ENCODE measurements around the gene ASPM. TPM values are rescaled to one million over a fixed set of nuclear protein-coding genes. Genes with fewer than 3 reads are reported as not detected.
"Not testable (repeated sequence)": the region's sequence is repeated elsewhere in the genome, so short reads cannot be mapped to it uniquely, and the experiment has no call there.

Gene ASPM
- polyA plus RNA-seq, 4 donors: 22.0 to 25.9 (median 22.8) TPM

DNA sequence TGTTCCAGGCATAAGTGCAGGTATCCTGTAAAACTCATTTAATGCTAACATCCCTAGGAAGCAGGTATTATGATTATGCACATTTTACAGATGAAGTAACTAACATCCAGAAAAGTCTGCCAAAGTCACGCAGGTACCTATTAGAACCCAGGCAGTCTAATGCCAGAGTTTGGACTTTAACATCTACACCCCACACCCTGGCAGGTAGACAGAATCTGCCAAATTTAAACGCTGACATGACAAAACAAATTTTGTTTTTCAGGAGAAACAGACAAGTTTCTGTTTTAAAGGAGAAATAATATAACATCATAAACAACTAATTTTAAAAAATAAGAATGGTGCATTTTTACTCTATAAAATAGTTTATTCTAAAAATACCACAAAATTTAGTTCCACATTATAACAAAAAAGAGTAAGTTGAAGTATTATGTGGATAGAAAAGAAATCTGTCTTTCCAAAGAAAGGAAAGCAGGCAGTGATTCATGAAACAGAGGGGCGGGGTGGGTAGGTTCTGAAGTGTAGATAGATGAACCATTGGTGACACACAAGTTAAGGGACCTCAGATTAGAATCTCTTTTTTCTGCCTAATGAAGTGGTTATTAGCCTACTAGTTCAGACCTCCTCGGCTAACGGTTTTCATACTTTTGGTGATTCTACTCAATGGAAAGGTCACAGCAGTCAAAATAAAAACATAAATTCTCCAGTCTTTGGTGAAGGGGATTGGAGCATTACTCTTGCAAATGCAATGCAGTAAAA, 1.7 kb downstream of the ASPM start:
- no peak for DNase-seq (ENCODE audit: low read depth in 4 of 4, low spot score in 3 of 4)

DNA sequence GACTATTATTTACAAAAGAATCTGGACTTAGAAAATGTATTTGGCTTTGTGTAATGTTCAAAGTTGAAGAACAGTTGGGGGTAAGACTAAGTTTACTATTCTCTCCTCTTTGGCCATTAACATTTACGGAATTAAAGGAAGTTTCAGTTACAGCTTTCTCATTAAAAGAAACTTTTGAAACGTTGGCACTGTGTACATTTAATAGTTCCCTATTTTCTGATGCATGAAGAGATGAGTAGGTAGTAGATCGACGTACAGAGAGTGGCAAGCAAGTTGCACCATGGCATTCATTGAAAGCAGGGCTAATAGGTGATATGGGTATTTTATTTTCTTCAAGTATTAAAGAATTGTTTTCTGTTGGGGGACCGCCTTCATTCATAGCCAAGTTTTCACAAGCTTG, 3.2 kb downstream of the ASPM start:
- no peak for DNase-seq (ENCODE audit: low read depth in 4 of 4, low spot score in 3 of 4)

DNA sequence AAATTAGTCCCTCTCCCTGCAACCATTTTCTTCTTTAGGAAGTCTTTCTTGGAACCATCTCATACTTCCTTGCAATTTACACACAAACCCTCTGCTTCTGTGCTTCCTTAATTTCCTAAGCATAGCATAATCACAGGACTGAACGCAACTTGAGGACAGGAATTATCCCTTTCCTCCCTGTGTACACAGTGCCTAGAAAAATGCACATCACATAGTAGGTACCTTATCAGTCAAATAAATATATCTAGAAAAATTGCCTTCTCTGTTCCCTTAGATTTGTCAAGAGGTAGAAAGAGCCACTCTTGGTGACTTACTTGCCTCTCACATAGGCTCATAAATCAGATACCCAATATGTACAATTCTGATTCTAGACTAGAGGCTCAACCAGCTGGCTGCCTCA, 4.9 kb downstream of the ASPM start:
- DNase-seq (ENCODE audit: low read depth in 4 of 4, low spot score in 3 of 4): no peak

DNA sequence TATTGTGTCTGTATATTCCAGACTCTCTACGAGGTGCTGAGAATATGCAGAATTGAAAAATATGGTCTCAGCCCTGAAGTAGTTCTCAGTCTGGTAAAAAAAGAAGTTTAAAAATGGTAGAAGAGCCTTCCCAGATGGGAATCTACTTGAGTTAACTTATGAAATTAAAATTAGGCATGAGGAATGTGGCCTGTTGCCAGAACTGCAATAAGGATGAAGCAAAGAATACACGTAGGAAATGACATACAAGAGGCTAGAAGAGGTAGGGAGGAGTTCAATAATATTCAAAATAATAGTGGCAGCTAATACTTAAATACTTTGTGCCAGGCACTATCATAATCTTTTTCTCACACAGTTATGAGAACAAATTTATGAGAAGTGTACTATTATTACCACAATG, 6.3 kb downstream of the ASPM start:
- DNase-seq (ENCODE audit: low read depth in 4 of 4, low spot score in 3 of 4): no peak

DNA sequence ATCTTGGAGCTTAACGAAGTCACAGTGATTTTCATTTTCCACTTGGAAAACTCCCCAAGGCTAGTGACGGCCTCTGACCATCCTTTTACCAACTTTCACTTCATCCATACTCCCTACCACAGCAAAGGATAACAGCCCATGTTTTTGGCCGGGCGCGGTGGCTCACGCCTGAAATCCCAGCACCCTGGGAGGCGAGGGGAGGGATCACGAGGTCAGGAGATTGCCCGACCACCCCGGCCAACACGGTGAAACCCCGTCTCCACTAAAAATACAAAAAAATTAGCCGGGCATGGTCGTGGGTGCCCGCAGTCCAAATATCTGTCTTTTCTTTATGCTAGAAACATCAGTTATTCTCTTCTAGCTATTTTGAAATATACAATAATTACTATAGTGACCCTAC, 7.3 kb downstream of the ASPM start:
- no peak for DNase-seq (ENCODE audit: low read depth in 4 of 4, low spot score in 3 of 4)

DNA sequence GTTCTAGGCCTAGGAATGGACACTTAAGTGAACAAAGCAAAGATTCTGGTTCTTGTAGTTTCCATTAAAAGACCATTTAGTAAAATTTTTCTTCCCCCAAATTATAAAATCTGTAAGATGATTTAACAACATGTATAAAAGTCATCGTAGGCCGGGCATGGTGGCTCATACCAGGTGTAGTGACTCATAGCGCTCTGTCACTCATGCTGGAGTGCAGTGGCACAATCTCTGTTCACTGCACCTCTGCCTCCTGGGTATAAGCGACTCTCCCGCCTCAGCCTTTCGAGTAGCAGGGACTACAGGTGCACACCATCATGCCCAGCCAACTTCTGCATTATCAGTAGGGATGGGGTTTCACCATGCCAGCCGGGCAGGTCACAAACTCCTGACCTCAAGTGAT, 9.1 kb downstream of the ASPM start:
- DNase-seq (ENCODE audit: low read depth in 4 of 4, low spot score in 3 of 4): no peak

DNA sequence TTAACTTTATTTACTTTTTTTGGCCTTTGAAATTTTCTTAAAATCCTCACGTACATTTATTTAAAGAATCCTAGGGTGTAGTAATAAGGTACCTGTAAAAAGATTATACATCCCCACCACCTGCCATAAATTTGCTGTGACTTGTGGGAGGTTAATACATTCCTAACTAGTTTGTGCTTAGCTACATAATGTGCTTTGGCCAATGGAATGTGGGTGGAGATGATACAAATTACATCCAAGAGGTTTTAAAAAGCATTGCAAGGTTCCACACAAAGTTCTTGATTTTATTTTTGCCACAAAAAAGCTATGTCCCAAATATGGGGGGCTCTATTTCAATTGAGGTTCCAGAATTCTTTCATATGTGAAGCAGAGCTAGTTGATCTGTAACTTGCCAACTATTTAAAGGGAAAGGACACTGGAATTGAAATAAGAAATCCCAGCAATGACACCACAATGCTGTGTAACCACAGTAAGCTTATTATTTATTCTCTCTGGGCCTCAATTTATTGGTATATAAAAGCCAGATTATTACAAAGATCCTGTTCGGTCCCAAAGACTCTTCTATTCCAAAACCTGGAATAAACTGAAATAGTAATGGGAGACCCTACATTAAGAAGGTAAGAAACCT, 15.7 kb downstream of the ASPM start:
- DNase-seq (ENCODE audit: low read depth in 4 of 4, low spot score in 3 of 4): no peak

DNA sequence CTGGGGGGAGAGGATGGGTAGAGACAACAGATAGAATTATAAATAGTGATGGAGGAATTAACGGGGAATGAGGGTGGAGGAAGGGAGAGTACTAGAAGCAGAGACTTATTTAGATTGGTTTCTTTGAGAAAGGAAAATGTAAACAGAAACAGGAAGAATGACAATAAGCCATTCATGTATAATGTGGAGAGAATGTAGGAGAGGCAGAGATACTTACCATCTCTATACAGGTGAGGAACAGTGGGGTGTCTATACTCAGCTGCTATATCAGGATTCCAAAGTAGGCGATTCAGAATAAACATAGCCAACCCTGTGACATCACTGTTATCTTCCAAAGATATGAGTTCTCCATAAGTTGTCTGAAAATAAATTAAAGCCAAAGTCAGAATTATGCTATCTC, 16.8 kb downstream of the ASPM start:
- no peak for DNase-seq (ENCODE audit: low read depth in 4 of 4, low spot score in 3 of 4)

DNA sequence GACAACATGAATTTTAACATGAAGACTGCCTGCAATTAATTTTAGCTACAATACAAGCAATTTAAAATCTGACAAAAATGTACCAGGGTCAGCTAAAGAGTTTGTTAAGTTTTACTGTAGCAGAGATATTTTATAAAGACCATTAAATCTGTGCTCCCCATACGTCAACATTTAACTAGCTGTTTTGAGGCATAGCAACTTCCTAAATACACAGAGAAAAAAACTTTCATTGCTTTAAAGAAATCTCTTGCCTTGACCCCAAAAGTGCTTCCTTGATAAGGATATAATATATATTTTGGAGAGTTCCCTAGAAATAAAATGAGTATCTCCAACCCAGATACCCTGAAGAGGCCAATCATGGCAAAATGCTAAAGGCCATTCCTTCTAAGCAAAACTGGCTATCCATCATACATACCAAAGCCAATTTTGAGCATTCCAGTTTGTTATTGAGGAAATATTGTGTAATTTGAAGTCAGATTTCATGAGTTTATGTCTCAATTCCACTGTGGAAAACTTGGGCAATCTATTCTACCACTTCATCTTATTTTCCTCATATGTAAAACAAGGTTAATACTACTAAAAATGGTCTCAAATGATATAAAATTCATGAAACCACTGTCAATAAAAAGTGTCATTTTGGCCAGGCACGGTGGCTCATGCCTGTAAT, 19.1 kb downstream of the ASPM start:
- no peak for DNase-seq (ENCODE audit: low read depth in 4 of 4, low spot score in 3 of 4)

DNA sequence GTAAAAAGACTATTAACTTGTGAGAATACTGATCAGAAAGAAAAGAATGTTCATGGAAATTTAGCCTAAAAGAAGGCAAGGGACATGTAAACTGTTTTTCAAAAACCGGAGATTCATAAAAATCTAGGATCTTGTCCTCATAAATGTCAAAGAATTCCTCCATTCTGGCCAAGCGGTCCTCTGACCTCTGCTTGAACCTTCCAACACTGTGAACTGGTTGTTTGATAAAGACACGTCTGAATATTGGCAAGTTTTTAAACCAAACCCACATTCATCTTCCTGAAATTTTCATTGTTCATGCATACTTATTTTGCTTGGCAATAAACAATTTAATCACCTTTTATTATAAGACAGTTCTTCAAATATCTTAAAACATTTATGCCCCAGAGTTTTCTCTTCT, 19.8 kb downstream of the ASPM start:
- no peak for DNase-seq (ENCODE audit: low read depth in 4 of 4, low spot score in 3 of 4)

DNA sequence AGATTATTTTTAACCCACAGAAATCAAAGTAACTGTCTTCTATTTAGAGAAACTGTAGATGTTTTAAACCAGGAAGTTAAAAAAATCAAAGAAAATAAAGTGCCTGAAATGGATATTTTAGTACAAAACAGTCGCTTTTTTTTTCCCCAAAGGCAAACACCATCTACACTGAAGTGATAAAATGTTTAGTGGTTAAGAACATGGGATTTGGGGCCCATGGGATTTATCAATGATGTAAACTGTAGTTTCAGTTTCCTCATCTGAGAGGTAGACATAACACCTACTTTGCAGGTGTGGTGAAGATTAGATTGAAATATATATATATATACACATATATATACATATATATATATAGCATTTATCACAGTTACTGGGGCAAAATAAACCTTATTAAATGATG, 22.1 kb downstream of the ASPM start:
- no peak for DNase-seq (ENCODE audit: low read depth in 4 of 4, low spot score in 3 of 4)

DNA sequence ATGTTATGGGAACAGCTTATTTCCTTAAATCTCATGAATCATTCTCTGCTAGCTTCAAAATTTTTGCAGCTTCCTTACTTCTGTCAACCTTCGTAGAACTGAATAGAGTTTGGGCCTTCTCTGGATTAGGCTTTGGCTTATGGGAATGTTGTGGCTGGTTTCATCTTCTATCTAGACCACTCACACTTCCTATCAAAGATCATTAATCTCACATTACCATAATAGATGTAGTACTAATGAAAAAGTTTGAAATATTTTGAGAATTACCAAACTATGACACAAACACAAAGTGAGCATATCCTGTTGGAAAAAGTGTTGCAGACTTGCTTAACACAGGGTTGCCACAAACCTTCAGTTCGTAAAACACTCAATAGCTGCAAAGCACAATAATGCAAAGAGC, 30.3 kb downstream of the ASPM start:
- DNase-seq (ENCODE audit: low read depth in 4 of 4, low spot score in 3 of 4): no peak

DNA sequence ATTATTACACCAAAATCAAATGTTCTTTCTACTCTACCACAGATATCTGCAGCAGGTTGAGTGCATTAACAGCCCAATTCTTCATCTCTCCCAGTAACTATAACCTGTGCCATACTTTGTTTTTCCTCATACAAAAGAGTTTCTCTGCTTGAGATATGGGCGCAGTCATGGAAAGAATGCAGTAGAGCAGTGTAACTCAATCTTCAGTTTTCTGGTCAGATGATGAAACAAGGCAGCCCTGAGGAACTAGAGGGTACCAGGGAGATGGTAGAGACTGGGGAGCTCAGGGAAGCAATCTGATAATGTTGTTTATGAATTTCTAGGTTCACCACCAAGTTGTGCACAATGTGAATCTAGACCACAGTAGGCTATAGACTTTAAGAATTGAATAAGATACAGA, 39.6 kb downstream of the ASPM start:
- DNase-seq (ENCODE audit: low read depth in 4 of 4, low spot score in 3 of 4): no peak

DNA sequence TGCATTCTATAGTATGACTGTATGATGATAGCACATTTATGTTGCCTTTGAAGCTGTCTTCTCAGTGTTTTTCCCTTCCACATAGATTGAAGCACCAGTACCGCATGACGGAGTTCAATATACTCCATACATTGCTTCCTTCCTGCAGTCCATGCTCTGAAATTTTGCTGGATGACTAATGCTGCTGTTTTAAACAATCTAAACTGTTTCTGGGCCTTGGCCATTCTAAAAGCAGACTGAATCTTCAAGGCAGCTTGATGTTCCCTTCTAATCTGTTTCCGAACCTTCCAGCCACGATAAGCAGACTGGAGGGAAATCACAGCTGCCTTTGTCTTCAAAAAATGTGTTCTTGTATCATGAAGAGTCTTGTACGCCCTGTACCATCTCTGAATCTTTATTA, 43.2 kb downstream of the ASPM start:
- no peak for DNase-seq (ENCODE audit: low read depth in 4 of 4, low spot score in 3 of 4)

DNA sequence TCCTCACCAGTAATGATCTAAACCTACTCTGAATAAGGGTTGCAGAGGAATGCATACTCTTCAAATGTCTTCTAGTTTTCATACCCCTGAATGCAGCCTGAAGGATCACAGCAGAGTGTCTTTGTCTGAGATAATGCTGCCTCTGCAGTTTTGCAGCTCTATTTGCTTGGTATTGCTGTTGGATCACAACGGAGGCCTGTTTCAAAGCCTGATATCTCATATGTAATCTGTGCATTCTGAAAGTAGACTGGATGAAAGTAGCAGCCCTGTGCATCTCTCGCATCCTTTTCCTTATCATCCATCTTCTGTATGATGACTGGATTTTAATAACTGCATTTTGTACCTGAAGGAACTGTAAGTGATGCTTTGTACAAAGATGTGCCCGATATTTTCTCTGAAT, 44.5 kb downstream of the ASPM start:
- DNase-seq (ENCODE audit: low read depth in 4 of 4, low spot score in 3 of 4): no peak

DNA sequence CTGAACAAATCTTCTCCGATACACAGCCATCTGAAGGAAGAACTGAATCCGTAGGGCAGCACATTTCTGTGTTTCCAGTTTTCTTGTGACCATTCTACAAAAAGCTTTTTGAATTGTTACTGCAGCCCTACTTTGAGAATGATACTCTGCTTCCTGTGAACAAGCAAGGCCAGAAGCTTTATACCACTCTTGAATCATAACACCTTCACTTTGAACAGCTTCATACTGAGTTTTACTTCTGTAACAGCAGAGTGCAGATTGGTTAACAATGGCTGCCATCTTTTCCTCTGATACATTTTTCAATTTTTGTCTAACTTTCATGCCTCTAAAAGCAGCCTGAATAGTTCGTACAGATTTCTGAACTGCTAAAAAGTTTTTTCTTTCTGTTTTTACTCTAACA, 45.8 kb downstream of the ASPM start:
- no peak for DNase-seq (ENCODE audit: low read depth in 4 of 4, low spot score in 3 of 4)

DNA sequence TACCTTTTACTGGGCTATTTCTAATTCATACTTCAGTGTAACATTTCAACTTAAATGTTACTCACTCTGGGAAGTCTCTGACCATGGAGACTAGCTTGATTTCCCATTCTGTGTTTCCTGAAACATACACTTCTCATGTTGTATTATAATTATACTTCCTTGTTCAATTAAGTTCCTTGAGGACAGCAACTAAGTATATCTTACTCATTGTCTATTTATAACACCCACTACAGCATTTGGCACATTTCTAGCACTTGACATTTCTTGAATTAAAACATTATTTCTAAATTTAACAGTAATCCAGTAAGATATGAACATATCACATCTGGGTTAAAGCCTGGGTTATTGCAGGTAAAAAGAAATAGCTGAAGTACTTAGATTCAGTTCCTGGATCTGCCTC, 47.0 kb downstream of the ASPM start:
- DNase-seq (ENCODE audit: low read depth in 4 of 4, low spot score in 3 of 4): no peak

DNA sequence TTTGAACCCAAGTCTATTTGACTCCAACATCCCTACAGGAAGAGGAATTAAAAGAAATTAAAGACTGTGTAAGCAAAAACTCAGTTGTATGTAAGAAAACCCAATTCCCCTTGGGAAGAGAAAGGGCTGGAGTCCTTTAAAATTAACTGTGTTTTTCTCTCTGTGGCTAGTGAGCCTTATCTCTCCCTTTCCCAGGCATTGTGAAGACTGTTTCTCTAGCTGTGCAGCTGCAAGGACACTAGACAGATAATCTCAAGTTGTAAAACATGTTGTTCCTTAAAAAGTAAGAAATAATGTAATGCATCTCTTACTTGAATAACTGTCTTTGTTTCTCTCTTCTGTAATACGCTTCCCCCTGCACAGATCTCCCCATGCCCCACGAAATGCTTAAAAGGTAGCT, 49.5 kb downstream of the ASPM start:
- not testable (repeated sequence) for DNase-seq (ENCODE audit: low read depth in 4 of 4, low spot score in 3 of 4)

DNA sequence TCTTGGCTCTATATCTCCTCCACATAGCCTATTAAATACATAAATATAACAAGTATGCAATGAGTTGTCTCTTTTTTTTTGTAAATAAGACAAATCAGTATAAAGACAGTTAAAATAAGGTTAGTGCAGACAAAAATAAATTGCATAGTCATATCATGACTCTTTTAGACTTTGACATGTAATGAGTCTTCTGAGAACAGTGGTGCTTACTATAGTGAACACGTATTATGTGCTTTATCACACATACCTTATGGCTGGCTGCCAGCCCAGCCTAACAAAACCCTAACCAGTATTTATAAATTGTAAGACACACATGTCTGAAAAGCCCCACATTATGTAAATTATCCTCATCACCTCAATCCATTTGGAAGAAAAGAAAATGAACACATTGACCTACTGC, 50.3 kb downstream of the ASPM start:
- no peak for DNase-seq (ENCODE audit: low read depth in 4 of 4, low spot score in 3 of 4)

DNA sequence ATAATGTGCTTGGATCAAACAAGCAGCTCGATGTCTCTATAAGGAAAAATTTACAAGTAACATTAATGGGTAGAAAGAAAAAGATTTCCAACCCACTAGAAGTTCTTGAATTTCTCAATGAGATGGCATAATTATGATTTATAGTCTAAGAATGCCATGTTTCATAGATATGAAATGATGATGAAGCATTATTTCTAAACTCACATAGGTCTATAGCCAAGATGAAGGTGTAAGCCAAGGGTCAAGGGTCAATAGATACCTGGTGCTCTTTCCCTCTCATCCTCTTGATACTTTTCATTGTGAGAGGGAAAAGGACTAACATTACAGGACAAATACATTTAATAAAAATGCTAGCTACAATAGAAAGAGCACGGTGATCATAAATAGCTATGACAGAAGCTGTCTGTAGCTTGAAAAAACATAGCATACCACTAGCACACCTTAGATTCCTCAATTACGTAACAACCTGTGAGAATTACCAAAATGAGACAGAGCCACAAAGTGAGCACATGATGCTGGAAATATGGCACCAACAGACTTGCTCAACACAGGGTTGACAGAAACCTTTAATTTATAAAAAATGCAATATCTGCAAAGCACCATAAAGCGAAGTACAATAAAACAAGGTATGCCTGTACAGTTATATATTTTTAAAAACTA, 53.1 kb downstream of the ASPM start:
- no peak for DNase-seq (ENCODE audit: low read depth in 4 of 4, low spot score in 3 of 4)

DNA sequence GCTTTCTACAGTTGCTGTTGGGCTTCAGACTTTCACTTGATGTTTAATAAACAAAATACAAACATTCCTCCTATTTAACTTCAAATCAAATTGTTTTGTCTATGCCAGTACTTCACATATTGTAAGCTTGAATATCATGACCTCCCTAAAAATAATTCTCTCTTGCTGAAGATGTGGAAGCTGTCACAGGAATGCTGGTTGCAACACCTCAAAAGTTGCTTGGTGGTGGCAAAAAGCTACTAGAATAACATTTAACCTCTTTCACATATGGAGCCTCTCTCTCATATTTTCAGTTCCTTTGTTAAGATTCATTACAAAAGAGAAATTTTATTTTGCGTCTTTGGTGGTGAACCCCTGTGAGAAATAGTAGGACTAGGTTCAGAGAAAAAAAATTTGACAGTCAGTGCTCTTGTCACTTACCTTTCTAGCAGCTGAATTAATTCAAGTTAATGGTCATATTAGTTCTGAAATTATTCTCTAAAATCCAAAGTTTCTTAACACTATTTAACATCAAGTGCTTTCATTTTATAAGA, 53.9 kb downstream of the ASPM start:
- DNase-seq (ENCODE audit: low read depth in 4 of 4, low spot score in 3 of 4): no peak
